Measurements from ENCODE around the gene SRSF3. TPM values are rescaled to one million over a fixed set of nuclear protein-coding genes. Genes with fewer than 3 reads are reported as not detected.
"Not testable (repeated sequence)": the region's sequence is repeated elsewhere in the genome, so short reads cannot be mapped to it uniquely, and the experiment has no call there.

The SRSF3 gene
- total RNA-seq, 1 experiment from 2014 or later = 682 TPM

DNA sequence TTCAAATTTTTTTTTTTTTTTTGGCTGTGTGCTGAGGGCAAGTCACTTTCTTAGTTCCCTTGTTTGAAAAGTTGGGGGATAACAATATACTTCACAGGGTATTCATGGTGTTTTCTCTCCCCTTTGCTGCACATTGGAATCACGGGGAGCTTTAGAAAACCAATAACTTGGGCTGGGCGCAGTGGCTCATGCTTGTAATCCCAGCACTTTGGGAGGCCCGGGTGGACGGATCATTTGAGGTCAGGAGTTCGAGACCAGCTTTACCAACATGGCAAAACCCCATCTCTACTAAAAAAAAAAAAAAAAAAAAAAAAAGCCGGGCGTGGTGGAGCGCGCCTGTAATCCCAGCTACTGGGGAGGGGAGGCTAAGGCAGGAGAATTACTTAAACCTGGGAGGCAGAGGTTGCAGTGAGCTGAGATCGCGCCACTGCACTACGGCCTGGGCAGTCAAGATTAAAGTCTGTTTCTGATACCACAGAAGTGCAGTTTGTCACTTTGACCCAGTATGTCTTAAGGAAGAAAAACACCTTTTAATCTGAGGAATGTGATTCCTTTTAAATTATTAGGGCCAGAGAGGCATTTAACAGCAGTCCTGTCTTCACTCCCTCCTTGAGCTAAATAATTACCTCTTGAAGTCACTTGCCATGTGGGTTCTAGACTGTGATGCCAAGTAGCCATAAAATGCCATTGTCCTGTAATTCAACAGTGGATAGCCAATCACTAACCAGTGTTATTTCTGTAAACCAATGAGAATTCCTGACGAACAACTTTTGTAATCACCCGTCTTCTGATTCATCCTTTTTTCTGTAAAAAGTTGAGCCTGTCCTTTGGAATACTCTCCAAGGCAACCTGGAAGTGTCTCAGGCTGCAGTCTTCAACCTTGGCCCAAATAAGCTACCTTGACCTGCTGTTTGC is 16.1 kb downstream of the SRSF3 start:
- DNase-seq (ENCODE audit: low spot score) = no peak
- no peaks in the 10 kb centered on the region for H3K9me3 ChIP-seq (ENCODE audit: low read depth, low read length, poor library complexity, severe bottlenecking)
- H3K4me1 ChIP-seq (ENCODE audit: insufficient read depth, low read length, poor library complexity, severe bottlenecking) = peaks cover 6% of the 10 kb centered on the region
- H3K27ac ChIP-seq (ENCODE audit: low read depth, low read length, poor library complexity, severe bottlenecking) = no peak overlapping the region
- TF ChIP-seq, protein P1, sequence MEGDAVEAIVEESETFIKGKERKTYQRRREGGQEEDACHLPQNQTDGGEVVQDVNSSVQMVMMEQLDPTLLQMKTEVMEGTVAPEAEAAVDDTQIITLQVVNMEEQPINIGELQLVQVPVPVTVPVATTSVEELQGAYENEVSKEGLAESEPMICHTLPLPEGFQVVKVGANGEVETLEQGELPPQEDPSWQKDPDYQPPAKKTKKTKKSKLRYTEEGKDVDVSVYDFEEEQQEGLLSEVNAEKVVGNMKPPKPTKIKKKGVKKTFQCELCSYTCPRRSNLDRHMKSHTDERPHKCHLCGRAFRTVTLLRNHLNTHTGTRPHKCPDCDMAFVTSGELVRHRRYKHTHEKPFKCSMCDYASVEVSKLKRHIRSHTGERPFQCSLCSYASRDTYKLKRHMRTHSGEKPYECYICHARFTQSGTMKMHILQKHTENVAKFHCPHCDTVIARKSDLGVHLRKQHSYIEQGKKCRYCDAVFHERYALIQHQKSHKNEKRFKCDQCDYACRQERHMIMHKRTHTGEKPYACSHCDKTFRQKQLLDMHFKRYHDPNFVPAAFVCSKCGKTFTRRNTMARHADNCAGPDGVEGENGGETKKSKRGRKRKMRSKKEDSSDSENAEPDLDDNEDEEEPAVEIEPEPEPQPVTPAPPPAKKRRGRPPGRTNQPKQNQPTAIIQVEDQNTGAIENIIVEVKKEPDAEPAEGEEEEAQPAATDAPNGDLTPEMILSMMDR (conservative IDR thresholded peaks at IDR 0.05; ENCODE audit: low read depth, low read length) = no peak
- no peak for TF ChIP-seq EZH2 (IDR thresholded peaks at IDR 0.05; ENCODE audit: borderline replicate concordance, low read depth, low read length, poor library complexity, severe bottlenecking)
- peaks cover 53% of the 10 kb centered on the region for H3K36me3 ChIP-seq (ENCODE audit: insufficient read depth, low read length, poor library complexity, severe bottlenecking)
- no peaks in the 10 kb centered on the region for H3K27me3 ChIP-seq (replicated peaks; ENCODE audit: insufficient read depth, low read depth, low read length, poor library complexity)
- ChIA-PET POLR2A (ENCODE audit: low non-redundant PET) (interaction anchor here (0.6 to 1.0 kb wide), 2 partner anchors 32 to 202 kb away, joined by 3 to 5 read pairs; no protein-coding TSS in a partner anchor), CTCF (interaction anchor here (0.7 kb wide), 1 partner anchor 172 kb away, joined by 9 read pairs; no protein-coding TSS in a partner anchor)
- no TSS peak for BruUV-seq (replicated peaks)
- intact Hi-C loops (cut with micrococcal nuclease; ENCODE audit: unreplicated experiment) = no loop called here
- H3K4me3 ChIP-seq (ENCODE audit: low read depth, low read length, poor library complexity, severe bottlenecking) = no peak overlapping the region

DNA sequence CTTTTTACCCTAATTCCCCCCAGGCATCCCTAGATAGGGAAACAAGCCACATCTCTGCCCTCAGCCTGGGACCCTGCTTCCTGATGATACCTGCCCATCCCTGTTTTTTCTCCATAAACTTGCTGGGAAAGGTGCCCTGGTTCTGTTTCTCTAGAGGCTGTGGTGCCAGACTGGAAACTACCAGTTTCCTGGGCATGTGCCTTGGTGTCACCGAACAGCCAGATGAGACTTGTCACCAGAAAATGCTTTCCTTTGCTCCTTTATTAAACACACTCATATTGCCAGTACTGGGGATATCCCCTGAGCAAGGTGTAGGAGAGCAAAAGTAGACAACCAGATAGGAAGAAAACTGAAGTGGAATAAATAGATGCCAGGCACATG is 16.8 kb downstream of the SRSF3 start:
- BruUV-seq (replicated peaks) = no TSS peak
- Histone ChIP-seq H3K4me3 (ENCODE audit: low read depth, low read length, poor library complexity, severe bottlenecking) (no peak overlapping the region), H3K27ac (ENCODE audit: low read depth, low read length, poor library complexity, severe bottlenecking) (no peak overlapping the region), H3K9me3 (ENCODE audit: low read depth, low read length, poor library complexity, severe bottlenecking) (no peaks in the 10 kb centered on the region), H3K27me3 (replicated peaks; ENCODE audit: insufficient read depth, low read depth, low read length, poor library complexity) (no peaks in the 10 kb centered on the region), H3K36me3 (ENCODE audit: insufficient read depth, low read length, poor library complexity, severe bottlenecking) (peaks cover 47% of the 10 kb centered on the region), H3K4me1 (ENCODE audit: insufficient read depth, low read length, poor library complexity, severe bottlenecking) (peaks cover 6% of the 10 kb centered on the region)
- CTCF ChIA-PET = no interaction called here
- DNase-seq (ENCODE audit: low spot score) = no peak
- intact Hi-C loops (cut with micrococcal nuclease; ENCODE audit: unreplicated experiment) = no loop called here
- POLR2A ChIA-PET (ENCODE audit: low non-redundant PET) = interaction anchor here (1.0 kb wide), 1 partner anchor 202 kb away, joined by 5 read pairs; no protein-coding TSS in a partner anchor
- TF ChIP-seq, protein P1 (conservative IDR thresholded peaks at IDR 0.05; ENCODE audit: low read depth, low read length) = no peak
- no peak for TF ChIP-seq EZH2 (IDR thresholded peaks at IDR 0.05; ENCODE audit: borderline replicate concordance, low read depth, low read length, poor library complexity, severe bottlenecking)

DNA sequence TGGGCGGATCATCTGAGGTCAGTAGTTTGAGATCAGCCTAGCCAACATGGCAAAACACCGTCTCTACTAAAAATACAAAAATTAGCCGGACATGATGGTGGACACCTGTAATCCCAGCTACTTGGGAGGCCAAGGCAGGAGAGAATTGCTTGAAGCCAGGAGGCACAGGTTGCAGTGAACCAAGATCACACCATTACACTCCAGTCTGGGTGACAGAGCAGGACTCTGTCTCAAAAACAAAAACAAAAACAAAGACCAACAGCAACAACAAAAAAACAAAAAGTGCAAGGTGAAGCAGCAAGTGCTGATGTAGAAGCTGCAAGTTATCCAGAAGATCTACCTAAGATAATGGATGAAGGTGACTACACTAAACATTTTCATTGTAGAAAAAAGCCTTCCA is 17.5 kb downstream of the SRSF3 start:
- POLR2A ChIA-PET (ENCODE audit: low non-redundant PET); BruUV-seq (replicated peaks): not testable (repeated sequence)

More for the DNA sequence above, 17.5 kb downstream of the SRSF3 start:
- CTCF ChIA-PET; intact Hi-C loops (cut with micrococcal nuclease; ENCODE audit: unreplicated experiment); H3K4me1 ChIP-seq (ENCODE audit: insufficient read depth, low read length, poor library complexity, severe bottlenecking); H3K27ac ChIP-seq (ENCODE audit: low read depth, low read length, poor library complexity, severe bottlenecking); H3K9me3 ChIP-seq (ENCODE audit: low read depth, low read length, poor library complexity, severe bottlenecking); DNase-seq (ENCODE audit: low spot score); H3K4me3 ChIP-seq (ENCODE audit: low read depth, low read length, poor library complexity, severe bottlenecking); H3K27me3 ChIP-seq (replicated peaks; ENCODE audit: insufficient read depth, low read depth, low read length, poor library complexity): not testable (repeated sequence)
- peaks cover 39% of the 10 kb centered on the region for H3K36me3 ChIP-seq (ENCODE audit: insufficient read depth, low read length, poor library complexity, severe bottlenecking)
